Brain microvascular endothelial cell (primary cell): ENCODE data around the gene STC2.

Experiments
- DNase-seq: peaks from one replicate; pipeline ENCODE4 v3.0.0-alpha.2; 2020
- H3K27ac ChIP-seq: fragments of 250-450 bp; sonication (Bioruptor Pico); 2 replicates; pipeline ENCODE4 v1.5.1; 2020; ENCODE audit warnings: mild to moderate bottlenecking, moderate library complexity
- H3K27me3 ChIP-seq: fragments of 250-450 bp; sonication (Bioruptor Pico); replicated peaks from 2 replicates; pipeline ENCODE4 v1.5.1; 2020; ENCODE audit warnings: mild to moderate bottlenecking
- H3K36me3 ChIP-seq: fragments of 250-450 bp; sonication (Bioruptor Pico); replicated peaks from 2 replicates; pipeline ENCODE4 v1.5.1; 2020; ENCODE audit warnings: mild to moderate bottlenecking
- H3K4me3 ChIP-seq: 2 replicates; pipeline ENCODE4 v1.5.1; 2011; ENCODE audit warnings: low read depth, mild to moderate bottlenecking, control low read depth, low read length, moderate library complexity
- in situ Hi-C: cut with HindIII; loops from 2 replicates; pipeline ENCODE4 v1.10.0; 2017; ENCODE audit warnings: low sequenced_read_pairs, low pct_ligation_motif_present
- TF ChIP-seq, protein P1 (sequence below): IDR thresholded peaks from 2 replicates; pipeline ENCODE4 v1.5.1; 2011; ENCODE audit warnings: low read depth, mild to moderate bottlenecking, moderate library complexity, low read length, control low read depth, inconsistent platforms; ENCODE audit errors: missing control alignments

The STC2 gene

DNA sequence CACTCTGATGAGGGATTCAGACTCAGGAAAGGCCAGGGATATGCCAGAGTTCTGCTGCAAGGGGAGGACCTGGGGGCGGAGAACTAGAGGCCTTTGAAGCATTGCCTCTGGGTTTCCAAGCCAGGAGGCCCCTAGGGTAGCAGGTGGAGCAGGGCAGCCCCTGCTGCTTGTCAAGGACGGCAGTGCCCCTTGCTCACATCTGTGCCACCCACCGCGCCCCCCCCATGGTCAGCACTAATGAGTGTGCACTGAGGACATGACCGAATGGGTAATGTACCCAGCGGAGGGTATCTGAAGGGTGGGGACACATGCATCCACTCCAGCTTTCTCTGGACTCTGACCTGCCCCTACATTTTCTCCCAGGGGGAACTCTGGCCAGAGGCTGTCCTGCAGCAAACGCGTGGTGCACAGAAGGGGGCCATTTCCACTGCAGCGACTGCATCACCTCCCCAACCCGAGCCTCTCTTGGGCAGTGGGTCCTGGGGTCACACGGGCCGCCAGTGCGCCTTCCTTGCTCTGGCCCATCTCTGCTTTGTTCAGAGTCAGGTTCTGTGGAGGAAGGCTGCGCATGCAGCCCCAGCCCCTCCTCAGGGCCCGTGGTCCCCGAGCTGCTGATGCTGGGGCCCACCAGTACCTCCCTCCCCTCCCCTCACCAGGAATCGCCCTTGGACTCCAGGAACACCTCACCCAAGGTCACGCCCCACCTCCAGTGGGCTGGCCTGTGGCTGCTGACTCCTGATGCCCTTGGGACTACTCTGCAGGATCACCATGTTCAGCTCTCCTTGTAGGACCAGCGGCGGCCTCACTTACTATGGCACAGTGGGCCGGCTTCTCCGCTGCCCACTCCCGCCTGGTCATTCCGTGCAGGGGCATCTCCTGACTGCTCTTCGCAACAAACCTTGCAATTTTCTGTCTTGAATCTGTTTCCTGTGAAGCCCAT is 31.2 kb downstream of the STC2 start:
- in situ Hi-C loops: no loop called here
- no peaks in the 10 kb centered on the region for H3K27me3 ChIP-seq
- no peak for DNase-seq
- TF ChIP-seq, protein P1, sequence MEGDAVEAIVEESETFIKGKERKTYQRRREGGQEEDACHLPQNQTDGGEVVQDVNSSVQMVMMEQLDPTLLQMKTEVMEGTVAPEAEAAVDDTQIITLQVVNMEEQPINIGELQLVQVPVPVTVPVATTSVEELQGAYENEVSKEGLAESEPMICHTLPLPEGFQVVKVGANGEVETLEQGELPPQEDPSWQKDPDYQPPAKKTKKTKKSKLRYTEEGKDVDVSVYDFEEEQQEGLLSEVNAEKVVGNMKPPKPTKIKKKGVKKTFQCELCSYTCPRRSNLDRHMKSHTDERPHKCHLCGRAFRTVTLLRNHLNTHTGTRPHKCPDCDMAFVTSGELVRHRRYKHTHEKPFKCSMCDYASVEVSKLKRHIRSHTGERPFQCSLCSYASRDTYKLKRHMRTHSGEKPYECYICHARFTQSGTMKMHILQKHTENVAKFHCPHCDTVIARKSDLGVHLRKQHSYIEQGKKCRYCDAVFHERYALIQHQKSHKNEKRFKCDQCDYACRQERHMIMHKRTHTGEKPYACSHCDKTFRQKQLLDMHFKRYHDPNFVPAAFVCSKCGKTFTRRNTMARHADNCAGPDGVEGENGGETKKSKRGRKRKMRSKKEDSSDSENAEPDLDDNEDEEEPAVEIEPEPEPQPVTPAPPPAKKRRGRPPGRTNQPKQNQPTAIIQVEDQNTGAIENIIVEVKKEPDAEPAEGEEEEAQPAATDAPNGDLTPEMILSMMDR: no peak
- H3K27ac ChIP-seq: no peak overlapping the region
- no peaks in the 10 kb centered on the region for H3K36me3 ChIP-seq
- H3K4me3 ChIP-seq: no peak overlapping the region

DNA sequence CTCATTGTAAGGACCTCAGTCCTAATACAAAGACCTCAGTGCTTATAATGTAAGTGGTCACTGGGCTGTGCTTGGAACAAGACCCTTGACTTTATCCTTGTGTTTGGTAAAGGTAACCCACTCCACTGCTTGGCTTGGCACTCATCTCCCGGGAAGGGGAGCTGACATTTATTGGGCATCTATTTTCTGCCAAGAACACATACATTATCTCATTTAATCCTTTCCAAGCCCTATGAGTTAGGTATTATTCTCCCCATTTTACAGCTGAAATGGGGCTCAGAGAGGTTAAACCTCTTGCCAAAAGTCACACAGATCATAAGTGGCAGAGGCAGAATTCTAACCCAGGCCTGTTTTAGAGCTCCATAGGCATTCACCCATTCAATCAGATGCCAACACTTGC is 32.4 kb downstream of the STC2 start:
- Histone ChIP-seq H3K27ac (no peak overlapping the region), H3K27me3 (no peaks in the 10 kb centered on the region), H3K4me3 (no peak overlapping the region), H3K36me3 (no peaks in the 10 kb centered on the region)
- in situ Hi-C loops: no loop called here
- TF ChIP-seq, protein P1: no peak
- DNase-seq: no peak

DNA sequence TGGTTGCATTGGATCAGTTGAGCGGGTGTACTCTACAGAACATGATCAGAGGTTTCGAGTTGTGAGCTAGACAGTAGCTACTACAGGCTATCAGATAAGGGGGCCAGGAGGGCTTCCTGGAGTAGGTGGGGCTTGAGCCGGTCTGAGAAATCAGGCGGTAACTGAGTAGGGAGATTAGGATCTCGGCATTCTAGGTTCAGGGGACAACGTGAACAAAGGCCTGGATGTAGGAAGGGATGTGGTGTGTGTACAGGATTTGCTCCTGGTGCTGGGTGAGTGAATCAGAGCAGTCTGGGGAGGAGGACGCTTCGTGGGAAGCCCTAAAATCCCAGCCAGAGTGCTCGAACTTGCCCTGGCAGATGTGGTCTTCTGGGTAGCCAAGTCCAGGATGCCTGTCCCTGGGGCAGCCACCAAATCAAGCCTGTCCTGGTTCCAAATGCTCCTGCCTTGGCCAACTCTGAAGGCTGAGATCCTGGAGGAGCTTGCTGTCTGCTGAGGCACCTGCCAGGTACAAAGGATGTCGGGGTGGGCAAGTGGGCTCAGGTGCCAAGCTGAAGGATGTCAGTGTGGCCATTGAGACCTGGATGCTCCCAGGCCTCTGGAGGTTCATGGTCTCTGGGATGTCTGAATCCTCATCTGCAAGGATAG is 33.4 kb downstream of the STC2 start:
- Histone ChIP-seq H3K36me3 (no peaks in the 10 kb centered on the region), H3K4me3 (no peak overlapping the region), H3K27ac (no peak overlapping the region), H3K27me3 (no peaks in the 10 kb centered on the region)
- TF ChIP-seq, protein P1: no peak
- in situ Hi-C loops: no loop called here
- DNase-seq: no peak

DNA sequence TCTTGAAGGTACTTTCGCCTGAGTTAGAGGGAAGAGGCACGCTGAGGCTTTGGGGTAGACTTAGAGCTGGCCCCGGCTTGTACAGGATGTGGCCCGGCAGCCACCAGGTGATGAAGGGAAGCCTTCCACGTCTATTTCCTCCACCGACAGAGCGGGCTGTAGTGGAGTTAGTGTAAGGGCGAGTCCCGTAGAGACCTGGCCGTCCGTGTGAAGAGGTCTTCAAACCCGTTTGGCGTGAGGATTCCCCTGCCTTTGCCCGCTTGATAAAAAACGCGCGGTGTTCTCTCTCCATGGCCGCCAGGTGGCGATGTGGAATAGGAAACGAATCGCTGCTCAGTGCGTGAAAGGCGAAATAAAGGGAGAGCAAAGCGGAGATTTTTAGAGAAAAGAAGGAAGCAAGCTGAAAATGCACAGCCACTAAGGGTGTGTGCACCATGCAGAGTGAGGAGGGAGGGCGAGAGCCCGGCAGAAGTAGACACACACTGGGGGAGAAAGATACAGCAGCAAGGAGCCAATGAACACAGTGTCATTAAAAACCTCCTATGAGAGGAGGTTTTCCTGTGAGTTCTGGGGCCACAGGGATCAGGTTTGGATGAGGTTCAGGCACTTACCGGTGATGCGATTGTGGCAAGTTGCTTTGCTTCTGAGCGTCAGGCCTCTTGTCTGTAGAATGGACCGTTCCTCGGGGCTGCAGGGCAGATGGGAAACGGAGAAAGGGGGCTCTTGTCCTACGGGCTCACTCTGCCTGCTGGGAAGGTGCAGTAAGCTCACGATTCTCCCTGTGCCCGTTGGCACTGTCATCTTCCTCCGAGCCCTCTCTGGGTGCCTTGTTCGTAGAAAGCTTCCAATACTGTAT is 34.2 kb downstream of the STC2 start:
- Histone ChIP-seq H3K27me3 (no peaks in the 10 kb centered on the region), H3K4me3 (peak overlapping the region; percentile 30), H3K27ac (no peak overlapping the region), H3K36me3 (no peaks in the 10 kb centered on the region)
- TF ChIP-seq, protein P1: peak; percentile 85
- in situ Hi-C loops: no loop called here
- DNase-seq: peak; percentile 71

DNA sequence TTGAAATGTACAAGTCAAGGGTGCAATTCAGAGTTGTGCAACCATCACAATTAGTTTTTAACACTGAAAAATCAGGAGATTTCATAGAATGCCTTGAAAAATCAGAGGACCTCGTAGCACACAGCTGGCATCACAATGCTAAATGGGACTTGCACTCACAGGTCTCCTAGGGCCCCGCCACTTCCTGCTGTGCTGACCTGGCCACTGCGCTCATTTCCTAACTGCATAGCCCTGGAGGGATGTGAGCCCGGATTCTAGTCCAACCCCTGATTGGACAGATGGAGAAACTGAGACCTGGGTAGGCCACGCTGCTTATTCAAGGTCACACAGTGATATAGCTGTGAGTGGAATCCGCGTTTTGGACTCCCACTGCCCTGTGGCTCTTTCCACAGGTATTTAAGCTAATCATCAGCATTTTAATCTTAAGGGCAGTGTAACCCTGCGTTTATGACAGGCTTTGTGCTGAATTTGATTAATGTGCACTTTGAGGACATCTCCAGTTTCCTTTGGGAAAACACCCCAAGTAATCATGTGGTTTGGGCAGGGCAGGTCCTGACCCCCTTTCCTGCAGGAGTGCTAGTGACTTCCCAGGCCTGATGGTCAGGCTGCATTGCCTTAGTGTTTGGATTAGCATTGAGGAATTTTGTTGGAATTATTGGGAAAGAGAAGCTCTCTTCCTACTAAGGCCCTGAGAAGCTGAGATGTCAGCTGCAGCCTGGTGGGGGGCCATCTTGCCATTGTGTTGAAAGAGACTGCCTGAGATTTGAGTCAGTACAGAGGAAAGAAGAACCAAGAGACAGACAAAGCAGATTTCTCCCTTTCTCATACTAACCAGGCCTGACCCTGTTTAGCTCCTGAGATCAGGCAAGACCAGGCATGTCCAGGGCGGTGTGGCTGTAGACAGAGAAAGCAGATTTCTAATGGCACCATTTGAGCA is 36.2 kb downstream of the STC2 start:
- Histone ChIP-seq H3K27me3 (no peaks in the 10 kb centered on the region), H3K27ac (no peak overlapping the region), H3K4me3 (no peak overlapping the region), H3K36me3 (no peaks in the 10 kb centered on the region)
- TF ChIP-seq, protein P1: no peak
- DNase-seq: no peak
- in situ Hi-C loops: no loop called here
